NCI-H446 (cell line): Measurements from ENCODE around the gene SIL1.

Experiments
- DNase-seq, 2 experiments: peaks; one replicate each; lab custom pipeline; 2025; lab: John Stamatoyannopoulos, UW

The SIL1 gene

GRCh38 chr5:138980441-138980840 is 217.7 kb downstream of the SIL1 start:
- no peak for DNase-seq

GRCh38 chr5:138979684-138980280 is 218.4 kb downstream of the SIL1 start:
- no peak for DNase-seq

GRCh38 chr5:138978581-138978980 is 219.6 kb downstream of the SIL1 start:
- DNase-seq, result no peak

DNA sequence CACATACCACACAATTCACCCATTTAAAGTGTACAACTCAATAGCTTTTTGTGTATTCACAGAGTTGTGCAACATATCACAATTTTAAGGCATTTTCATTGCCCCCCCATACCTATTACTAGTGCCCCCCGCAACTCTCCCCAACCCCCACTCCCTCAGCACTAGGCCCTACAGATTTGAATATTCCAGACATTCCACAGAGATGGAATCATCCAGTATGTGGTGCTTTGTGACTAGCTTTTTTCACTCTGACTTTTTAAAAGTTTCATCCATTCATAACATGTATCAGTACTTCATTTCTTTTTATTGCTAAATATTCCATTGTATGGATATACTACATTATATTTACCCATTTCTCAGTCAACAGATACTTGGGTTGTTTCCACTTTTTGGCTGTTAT is 220.1 kb downstream of the SIL1 start:
- DNase-seq, result no peak

GRCh38 chr5:138975098-138975847 is 222.9 kb downstream of the SIL1 start:
- DNase-seq, result peak in 1 of 2 experiments; percentile 23

DNA sequence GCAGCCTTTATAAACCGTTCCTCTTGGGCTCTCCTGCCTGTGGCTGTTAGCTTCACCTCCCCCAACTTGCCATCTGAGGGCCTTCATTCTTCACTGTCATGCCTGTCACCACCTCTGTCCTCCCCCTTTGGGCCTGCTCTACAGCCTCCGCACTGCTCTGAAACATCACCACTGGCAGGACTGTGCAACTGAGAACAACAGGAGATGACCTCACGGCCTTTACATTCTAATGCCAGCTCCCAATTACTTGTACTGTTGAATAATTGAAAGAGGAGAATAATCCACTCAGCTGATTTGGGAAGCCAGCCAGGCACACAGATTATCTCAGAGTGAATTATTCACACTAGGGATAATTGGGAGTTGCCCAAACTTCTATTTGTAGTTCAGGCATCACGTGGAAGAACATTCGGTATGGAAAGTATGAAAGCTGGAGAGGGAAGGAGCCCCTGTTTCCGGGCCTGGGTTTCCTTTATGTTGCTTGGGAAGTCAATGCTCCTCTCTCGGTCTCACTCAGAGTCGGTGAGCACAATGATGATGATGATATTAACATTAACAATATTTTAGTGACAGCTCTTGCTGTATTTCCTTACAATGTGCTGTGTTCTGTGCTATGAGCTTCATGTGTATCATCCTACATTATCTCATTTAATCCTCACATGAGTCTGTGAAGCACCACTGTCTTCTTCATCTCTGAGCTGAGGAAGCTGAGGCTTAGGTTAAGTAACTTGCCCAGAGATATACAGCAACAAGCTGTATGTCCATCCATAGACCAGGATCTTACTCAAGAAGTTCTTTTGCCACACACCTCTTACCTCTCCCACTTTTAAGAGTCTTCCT is 223.7 kb downstream of the SIL1 start:
- peak; percentile 70 to 90 for DNase-seq

DNA sequence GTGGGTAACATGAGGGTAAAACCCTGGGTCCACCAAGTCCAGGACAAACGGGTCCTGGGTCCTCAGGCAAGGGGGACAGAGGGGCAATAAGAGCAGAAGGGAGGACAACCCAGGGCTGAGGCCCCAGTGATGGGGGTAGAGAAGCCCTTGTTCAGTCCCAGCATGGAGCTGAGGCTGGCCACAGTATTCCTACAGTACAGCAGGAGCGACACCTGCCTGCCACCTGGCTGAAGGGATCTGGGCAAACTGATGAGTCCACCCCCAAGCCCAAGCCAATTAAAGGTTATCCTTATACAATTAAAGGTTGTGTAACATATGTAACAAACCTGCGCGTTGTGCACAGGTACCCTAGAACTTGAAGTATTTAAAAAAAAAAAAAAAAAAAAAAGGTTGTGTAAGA is 225.3 kb downstream of the SIL1 start:
- no peak for DNase-seq

GRCh38 chr5:138972230-138972629 is 225.9 kb downstream of the SIL1 start:
- DNase-seq, result no peak

GRCh38 chr5:138969323-138970002 is 228.7 kb downstream of the SIL1 start:
- peak; percentile 62 to 67 for DNase-seq

GRCh38 chr5:138968601-138969000 is 229.6 kb downstream of the SIL1 start:
- no peak for DNase-seq

GRCh38 chr5:138967791-138968448 is 230.2 kb downstream of the SIL1 start:
- DNase-seq, result no peak

DNA sequence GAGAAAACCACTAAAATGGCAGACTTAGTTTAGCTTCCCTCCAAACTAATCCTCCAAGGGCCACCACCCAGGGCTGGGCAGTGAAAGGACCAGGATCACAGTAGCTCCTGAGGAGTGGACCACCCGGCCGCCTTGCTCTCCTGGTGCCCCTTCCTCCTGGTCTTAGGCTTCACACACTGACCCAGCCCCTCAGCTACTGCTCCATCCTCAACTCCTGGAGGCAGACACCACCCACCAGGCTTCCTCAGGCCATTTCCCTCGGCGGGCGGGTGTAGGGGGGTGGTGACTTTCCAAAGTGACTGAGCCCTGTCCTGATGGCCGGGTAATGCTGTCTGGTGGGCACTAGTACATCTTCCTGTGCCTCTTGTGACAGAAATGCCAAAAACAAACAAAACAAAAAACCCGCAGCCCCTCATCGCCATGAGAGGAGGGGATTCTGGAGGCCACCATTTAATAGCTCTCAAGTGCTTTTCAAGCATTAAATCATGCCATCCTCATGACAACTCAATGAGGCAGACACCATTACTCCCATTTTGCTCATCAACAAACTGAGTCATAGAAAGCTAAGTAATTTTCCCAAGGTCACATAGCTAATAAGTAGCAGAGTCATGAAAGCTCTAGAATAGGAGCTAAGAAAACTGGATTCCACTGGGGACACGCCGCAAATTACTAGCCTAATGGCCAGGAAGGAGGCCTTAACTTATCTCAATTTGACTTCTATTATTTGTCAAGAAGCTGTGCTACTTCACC is 231.8 kb downstream of the SIL1 start:
- no peak for DNase-seq

DNA sequence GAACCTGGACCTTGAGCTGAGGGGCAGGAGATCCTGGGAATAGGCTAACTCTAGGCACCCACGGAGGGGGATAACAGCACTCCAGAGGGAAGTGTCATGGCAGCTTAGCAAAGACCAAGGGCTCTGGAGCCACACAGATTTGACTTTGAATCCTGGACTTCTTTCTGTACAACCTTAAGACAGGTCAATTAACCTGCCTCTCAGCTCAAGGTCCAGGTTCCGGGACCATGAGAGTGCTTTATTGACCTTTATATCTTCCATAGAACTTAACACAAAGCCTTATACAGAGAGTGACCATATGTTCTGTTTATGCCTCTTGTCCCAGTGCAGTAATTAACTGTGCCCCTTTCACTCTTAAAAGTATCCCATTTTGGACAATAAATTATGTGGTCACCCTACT is 232.5 kb downstream of the SIL1 start:
- DNase-seq, result no peak

- DNase-seq, result no peak
These were observed 233.4 kb downstream of the SIL1 start for GRCh38 chr5:138964647-138965201.

GRCh38 chr5:138963763-138964371 is 234.3 kb downstream of the SIL1 start:
- no peak for DNase-seq

GRCh38 chr5:138962614-138963370 is 235.4 kb downstream of the SIL1 start:
- DNase-seq, result no peak

- no peak for DNase-seq
These were observed 236.4 kb downstream of the SIL1 start for GRCh38 chr5:138961729-138962128.

GRCh38 chr5:138961221-138961620 is 236.9 kb downstream of the SIL1 start:
- DNase-seq, result no peak

GRCh38 chr5:138960145-138960692 is 237.9 kb downstream of the SIL1 start:
- DNase-seq, result peak in 1 of 2 experiments; percentile 46
